Measurements from ENCODE around the gene MAGI1.

GRCh38 chr3:65402597-65402996, 636.1 kb downstream of the MAGI1 start:
- TF ChIP-seq CTCF (IDR thresholded peaks at IDR 0.05), result no peak
- no peak for TF ChIP-seq POLR2A (IDR thresholded peaks at IDR 0.05)

Data from breast epithelium (tissue), 3 donors.